GM12878 (cell line): ENCODE measurements around the gene CMTM1. TPM values are rescaled to one million over a fixed set of nuclear protein-coding genes. Genes with fewer than 3 reads are reported as not detected.

Experiments
- ASH2L ChIP-seq: fragments of 300-600, 200-600 bp; sonication (generic); IDR thresholded peaks from 2 replicates; pipeline ENCODE4 v1.6.1; 2017; ENCODE audit warnings: low read depth, mild to moderate bottlenecking, borderline replicate concordance
- CHD1 ChIP-seq: IDR thresholded peaks from 2 replicates; pipeline ENCODE4 v1.6.1; 2012; ENCODE audit warnings: low read depth, low read length, improper control_type of control experiment
- CHD2 ChIP-seq: IDR thresholded peaks from 2 replicates; pipeline ENCODE4 v1.6.1; 2011; ENCODE audit warnings: low read depth, low read length, improper control_type of control experiment, borderline replicate concordance
- CHD4 ChIP-seq: fragments of 200-600 bp; sonication (generic); IDR thresholded peaks from 2 replicates; pipeline ENCODE4 v1.6.1; 2016; ENCODE audit warnings: mild to moderate bottlenecking
- CREB1 ChIP-seq: IDR thresholded peaks from 2 replicates; pipeline ENCODE4 v1.6.1; 2012; ENCODE audit warnings: low read depth, mild to moderate bottlenecking, inconsistent platforms
- CREM ChIP-seq: IDR thresholded peaks from 2 replicates; pipeline ENCODE4 v1.6.1; 2014; ENCODE audit warnings: antibody characterized with exemption, low read depth
- EP300 ChIP-seq, 2 experiments: fragments of 150-350 bp in 1 of 2; IDR thresholded peaks; 2 replicates each; pipeline ENCODE4 v1.6.1; 2011 to 2012; ENCODE audit warnings: low read depth in 2 of 2, low read length in 2 of 2, borderline replicate concordance in 1 of 2, improper control_type of control experiment in 1 of 2, inconsistent platforms in 1 of 2; ENCODE audit not compliant: control insufficient read depth in 1 of 2
- IKZF2 ChIP-seq, 2 experiments: fragments of 450-650 bp; IDR thresholded peaks; 2 replicates each; pipeline ENCODE4 v1.6.1; 2017; ENCODE audit warnings: mild to moderate bottlenecking in 2 of 2, moderate library complexity in 2 of 2
- JUNB ChIP-seq: IDR thresholded peaks from 2 replicates; pipeline ENCODE4 v1.6.1; 2016; ENCODE audit warnings: antibody characterized with exemption, mild to moderate bottlenecking
- KDM1A ChIP-seq: fragments of 200-600 bp; sonication (generic); IDR thresholded peaks from 2 replicates; pipeline ENCODE4 v1.6.1; 2016; ENCODE audit warnings: borderline replicate concordance
- MYC ChIP-seq: IDR thresholded peaks from 2 replicates; pipeline ENCODE4 v1.6.1; 2011; ENCODE audit warnings: mild to moderate bottlenecking, low read length, moderate library complexity, inconsistent platforms; ENCODE audit not compliant: insufficient read depth, insufficient replicate concordance, insufficient read length, severe bottlenecking
- PKNOX1 ChIP-seq: fragments of 450-650 bp; IDR thresholded peaks from 2 replicates; pipeline ENCODE4 v1.6.1; 2016; ENCODE audit warnings: mild to moderate bottlenecking
- POLR2AphosphoS5 ChIP-seq: IDR thresholded peaks from 2 replicates; pipeline ENCODE4 v1.6.1; 2011; ENCODE audit warnings: mild to moderate bottlenecking, low read length, inconsistent platforms
- SMARCA5 ChIP-seq: fragments of 450-650 bp; IDR thresholded peaks from 2 replicates; pipeline ENCODE4 v1.6.1; 2017; ENCODE audit warnings: mild to moderate bottlenecking
- SMC3 ChIP-seq: IDR thresholded peaks from 2 replicates; pipeline ENCODE4 v1.6.1; 2011; ENCODE audit warnings: low read length, improper control_type of control experiment, borderline replicate concordance
- TCF3 ChIP-seq: IDR thresholded peaks from 2 replicates; pipeline ENCODE4 v1.6.1; 2012; ENCODE audit warnings: low read depth, mild to moderate bottlenecking, low read length, borderline replicate concordance; ENCODE audit not compliant: insufficient read depth
- USF1 ChIP-seq: IDR thresholded peaks from 2 replicates; pipeline ENCODE4 v1.6.1; 2011; ENCODE audit warnings: borderline replicate concordance, low read depth, mild to moderate bottlenecking, moderate library complexity, mixed read lengths, low read length; ENCODE audit not compliant: insufficient read depth; ENCODE audit errors: extremely low read length
- ZBTB4 ChIP-seq: fragments of 450-650 bp; formaldehyde crosslinking; IDR thresholded peaks from 2 replicates; pipeline ENCODE4 v1.4.0; 2022; ENCODE audit warnings: mild to moderate bottlenecking, moderate library complexity
- ZNF217 ChIP-seq: fragments of 450-650 bp; IDR thresholded peaks from 2 replicates; pipeline ENCODE4 v1.6.1; 2017; ENCODE audit warnings: antibody characterized with exemption, mild to moderate bottlenecking
- polyA plus RNA-seq, 11 experiments: library from polyadenylated mRNA; depleted of rRNA in 4 of 11; unstranded in 6 of 11; stranded (reverse) in 5 of 11; fragments of >200 nt; fragmentation: Nextera tagmentation in 4 of 11; fragmentation: Illumina TruSeq in 1 of 11; extraction: Ambion mirVana in 4 of 11; extraction: Trizol in 1 of 11; gene quantifications; 1 replicate in 1 of 11; 2 replicates in 10 of 11; pipeline versions ENCODE4 v1.2.1 to v1.2.3, GENCODE V29; 2011 to 2016; ENCODE audit warnings: inconsistent platforms in 2 of 11, missing spikeins in 2 of 11, low read depth in 1 of 11
- total RNA-seq, 4 experiments: library from RNA; depleted of rRNA in 3 of 4; stranded (reverse); fragments of >200 nt in 3 of 4; fragmentation: Illumina TruSeq in 1 of 4; extraction: Trizol in 1 of 4; gene quantifications; 2 replicates each; pipeline versions ENCODE4 v1.2.1 to v1.2.3, GENCODE V29; 2013 to 2021
- TF ChIP-seq, protein P1 (sequence below): fragments of 450-650 bp; IDR thresholded peaks from 2 replicates; pipeline ENCODE4 v1.6.1; 2017; ENCODE audit warnings: mild to moderate bottlenecking, moderate library complexity

CMTM1 gene
- total and polyA plus RNA-seq, 10 of the 15 experiments (the other 5 are each of a cell fraction or from before 2014, with no cell fraction given), result 0.09 to 3.0 (median 1.4) TPM; not detected in 2

DNA sequence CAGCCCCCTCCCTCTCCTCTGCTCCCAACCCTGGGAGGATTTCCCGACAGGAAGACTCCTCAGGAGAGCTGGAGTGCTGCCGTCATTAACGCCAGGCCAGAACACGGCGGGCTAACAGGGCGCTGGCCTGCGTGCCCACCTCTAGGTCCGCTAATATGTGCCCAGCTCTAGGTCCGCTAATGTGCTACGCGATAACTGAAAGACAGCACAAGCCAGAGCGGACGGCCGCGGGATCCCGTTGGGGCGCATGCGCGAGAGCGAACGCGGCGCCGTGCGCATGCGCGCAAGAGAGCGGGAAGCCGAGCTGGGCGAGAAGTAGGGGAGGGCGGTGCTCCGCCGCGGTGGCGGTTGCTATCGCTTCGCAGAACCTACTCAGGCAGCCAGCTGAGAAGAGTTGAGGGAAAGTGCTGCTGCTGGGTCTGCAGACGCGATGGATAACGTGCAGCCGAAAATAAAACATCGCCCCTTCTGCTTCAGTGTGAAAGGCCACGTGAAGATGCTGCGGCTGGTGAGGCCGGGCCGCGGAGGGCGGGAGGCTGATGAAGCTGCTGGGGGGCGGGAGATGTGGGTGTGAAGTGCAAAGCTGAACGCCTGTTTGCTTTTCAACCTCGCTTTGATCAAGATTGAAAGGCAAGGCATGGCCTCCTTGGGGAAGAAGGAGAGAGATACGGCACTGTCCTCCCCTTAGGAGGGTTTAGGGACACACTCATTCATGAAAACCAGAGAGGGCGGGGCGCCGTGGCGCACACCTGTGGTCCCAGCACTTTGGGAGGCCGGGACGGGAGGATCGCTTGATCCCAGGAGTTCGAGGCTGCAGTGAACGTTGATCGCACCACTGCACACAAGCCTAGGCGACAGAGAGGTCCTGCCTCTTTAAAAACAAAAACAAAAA is 13.7 kb upstream of the CMTM1 start, which contains the start of gene CKLF (continued):
- TF ChIP-seq, protein P1, sequence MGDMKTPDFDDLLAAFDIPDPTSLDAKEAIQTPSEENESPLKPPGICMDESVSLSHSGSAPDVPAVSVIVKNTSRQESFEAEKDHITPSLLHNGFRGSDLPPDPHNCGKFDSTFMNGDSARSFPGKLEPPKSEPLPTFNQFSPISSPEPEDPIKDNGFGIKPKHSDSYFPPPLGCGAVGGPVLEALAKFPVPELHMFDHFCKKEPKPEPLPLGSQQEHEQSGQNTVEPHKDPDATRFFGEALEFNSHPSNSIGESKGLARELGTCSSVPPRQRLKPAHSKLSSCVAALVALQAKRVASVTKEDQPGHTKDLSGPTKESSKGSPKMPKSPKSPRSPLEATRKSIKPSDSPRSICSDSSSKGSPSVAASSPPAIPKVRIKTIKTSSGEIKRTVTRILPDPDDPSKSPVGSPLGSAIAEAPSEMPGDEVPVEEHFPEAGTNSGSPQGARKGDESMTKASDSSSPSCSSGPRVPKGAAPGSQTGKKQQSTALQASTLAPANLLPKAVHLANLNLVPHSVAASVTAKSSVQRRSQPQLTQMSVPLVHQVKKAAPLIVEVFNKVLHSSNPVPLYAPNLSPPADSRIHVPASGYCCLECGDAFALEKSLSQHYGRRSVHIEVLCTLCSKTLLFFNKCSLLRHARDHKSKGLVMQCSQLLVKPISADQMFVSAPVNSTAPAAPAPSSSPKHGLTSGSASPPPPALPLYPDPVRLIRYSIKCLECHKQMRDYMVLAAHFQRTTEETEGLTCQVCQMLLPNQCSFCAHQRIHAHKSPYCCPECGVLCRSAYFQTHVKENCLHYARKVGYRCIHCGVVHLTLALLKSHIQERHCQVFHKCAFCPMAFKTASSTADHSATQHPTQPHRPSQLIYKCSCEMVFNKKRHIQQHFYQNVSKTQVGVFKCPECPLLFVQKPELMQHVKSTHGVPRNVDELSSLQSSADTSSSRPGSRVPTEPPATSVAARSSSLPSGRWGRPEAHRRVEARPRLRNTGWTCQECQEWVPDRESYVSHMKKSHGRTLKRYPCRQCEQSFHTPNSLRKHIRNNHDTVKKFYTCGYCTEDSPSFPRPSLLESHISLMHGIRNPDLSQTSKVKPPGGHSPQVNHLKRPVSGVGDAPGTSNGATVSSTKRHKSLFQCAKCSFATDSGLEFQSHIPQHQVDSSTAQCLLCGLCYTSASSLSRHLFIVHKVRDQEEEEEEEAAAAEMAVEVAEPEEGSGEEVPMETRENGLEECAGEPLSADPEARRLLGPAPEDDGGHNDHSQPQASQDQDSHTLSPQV, result no peak
- TF ChIP-seq ZNF217 (0 out of 2 replicates have a peak, but pooled peaks have one; percentile 47), SMC3 (no peak), TCF3 (peak; percentile 24; the same call in 1 of the 2 replicates), CHD2 (peak; percentile 88), KDM1A (no peak), SMARCA5 (peak; percentile 27; the same call in 1 of the 2 replicates), CHD1 (0 out of 2 replicates have a peak, but pooled peaks have one; percentile 55), USF1 (no peak), EP300 (IDR thresholded peaks at IDR 0.05; ENCODE audit: borderline replicate concordance in 1 of 2, control insufficient read depth in 1 of 2, low read depth in 2 of 2, low read length in 2 of 2) (no peak), ASH2L (no peak), JUNB (no peak), CHD4 (no peak), PKNOX1 (0 out of 2 replicates have a peak, but pooled peaks have one; percentile 15), CREB1 (no peak), MYC (peak; percentile 79), POLR2AphosphoS5 (peak; percentile 74), CREM (peak; percentile 29; the same call in 1 of the 2 replicates), IKZF2 (IDR thresholded peaks at IDR 0.05) (peak; percentile 16 to 59; a peak in 3 of 4 replicates), ZBTB4 (CRISPR knock-in tag) (no peak)
